Measurements from ENCODE around the gene PLA2G2D.

Gene PLA2G2D

DNA sequence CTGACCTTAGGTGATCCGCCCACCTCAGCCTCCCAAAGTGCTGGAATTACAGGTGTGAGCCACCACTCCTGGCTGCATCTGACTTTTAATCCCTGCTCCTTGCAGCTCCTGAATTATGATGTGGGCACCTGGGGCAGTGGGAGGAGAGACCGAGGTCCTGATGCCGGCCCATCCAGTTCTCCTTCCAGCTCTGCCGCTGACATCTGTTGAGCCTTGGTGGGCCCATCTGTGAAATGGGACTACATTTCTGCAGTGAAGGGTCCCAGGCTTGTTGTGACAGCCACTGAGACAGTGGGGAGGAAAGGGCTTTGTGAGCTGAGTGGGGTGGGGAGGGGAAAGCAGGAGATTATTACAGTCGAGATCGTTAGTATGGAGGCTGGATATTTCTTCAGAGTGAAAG, 31.6 kb upstream of the PLA2G2D start:
- no peak overlapping the region for H3K4me3 ChIP-seq (ENCODE audit: low read depth, low read length)
- DNase-seq (ENCODE audit: low read depth) = no peak
- no peak for TF ChIP-seq CTCF (IDR thresholded peaks at IDR 0.05; ENCODE audit: control insufficient read depth, extremely low read depth, insufficient read depth)

GRCh38 chr1:20150326-20150705, 31.0 kb upstream of the PLA2G2D start:
- no peak overlapping the region for H3K4me3 ChIP-seq (ENCODE audit: low read depth, low read length)
- TF ChIP-seq CTCF (IDR thresholded peaks at IDR 0.05; ENCODE audit: control insufficient read depth, extremely low read depth, insufficient read depth) = no peak
- DNase-seq (ENCODE audit: low read depth) = no peak

- no peak for TF ChIP-seq CTCF (IDR thresholded peaks at IDR 0.05; ENCODE audit: control insufficient read depth, extremely low read depth, insufficient read depth)
- no peak overlapping the region for H3K4me3 ChIP-seq (ENCODE audit: low read depth, low read length)
- DNase-seq (ENCODE audit: low read depth) = no peak
These were observed 30.4 kb upstream of the PLA2G2D start for GRCh38 chr1:20149601-20150325.

DNA sequence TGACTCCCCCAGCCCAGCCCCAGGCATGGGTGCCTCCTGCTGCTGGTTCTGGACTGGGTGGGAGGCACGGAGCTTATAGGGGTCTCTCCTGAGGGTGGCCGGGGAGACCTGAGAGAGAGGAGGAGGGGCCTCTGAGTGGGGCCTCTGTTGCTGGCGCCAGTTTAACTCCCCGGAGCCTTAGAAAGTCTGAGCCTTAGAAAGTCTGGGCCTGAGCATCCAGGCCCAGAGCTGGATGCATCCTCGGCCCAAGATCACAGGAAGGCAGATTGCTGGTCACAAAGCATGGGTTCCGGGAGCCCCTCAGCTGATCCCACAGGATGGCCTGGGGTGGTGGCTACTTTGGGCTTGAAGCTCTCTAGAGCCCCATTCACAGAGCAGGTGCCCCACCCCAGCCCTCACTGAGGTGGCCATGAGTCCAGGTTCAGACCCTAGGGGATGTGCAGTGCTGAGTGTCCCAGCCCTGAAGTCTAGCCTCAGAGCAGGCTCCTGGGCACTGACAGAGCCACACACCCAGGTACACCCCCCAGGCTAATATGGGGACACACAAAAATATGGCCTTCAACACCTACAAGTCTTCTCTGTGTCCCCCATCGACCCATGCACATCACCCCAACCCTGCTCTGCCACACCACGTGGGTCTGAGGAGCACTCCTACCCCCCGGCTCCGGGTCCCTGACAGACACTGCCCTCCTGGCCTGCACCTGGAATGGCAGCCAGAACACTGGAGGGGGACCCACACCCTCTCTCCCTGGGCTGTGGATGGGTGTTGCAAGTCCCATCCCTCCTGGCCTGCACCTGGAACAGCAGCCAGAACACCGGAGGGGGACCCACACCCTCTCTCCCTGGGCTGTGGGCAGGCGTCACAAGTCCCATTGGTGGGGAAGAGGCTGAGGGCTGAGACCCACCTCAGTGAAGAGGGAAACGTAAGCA, 29.5 kb upstream of the PLA2G2D start:
- DNase-seq (ENCODE audit: low read depth) = no peak
- H3K4me3 ChIP-seq (ENCODE audit: low read depth, low read length) = no peak overlapping the region
- no peak for TF ChIP-seq CTCF (IDR thresholded peaks at IDR 0.05; ENCODE audit: control insufficient read depth, extremely low read depth, insufficient read depth)

DNA sequence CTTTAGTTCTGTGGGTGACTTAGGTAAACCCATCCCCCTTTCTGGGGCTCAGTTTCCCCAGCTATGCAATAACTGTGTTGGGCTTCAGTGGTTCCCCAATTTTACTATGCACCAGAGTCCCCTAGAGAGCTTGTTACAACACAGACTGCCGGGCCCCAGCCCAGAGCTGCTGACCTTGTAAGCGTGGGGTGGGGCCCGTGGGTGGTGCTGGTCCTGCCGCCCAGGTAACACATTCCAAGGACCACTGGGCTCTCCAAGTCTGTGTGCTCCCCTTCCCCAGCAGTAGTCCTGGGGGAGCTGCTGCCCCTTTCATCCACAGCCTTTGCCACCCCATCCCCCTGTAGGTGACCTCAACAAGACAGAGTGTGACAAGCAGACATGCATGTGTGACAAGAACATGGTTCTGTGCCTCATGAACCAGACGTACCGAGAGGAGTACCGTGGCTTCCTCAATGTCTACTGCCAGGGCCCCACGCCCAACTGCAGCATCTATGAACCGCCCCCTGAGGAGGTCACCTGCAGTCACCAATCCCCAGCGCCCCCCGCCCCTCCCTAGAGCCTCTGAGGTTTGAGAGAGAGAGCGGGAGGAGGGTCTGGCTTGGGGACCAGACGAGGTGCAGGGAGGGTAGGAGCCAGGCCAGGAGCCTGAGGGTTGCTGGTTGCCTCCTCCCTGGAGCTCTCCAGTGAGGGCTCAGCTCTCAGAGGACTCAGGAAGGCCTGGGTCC, 28.7 kb upstream of the PLA2G2D start:
- no peak for DNase-seq (ENCODE audit: low read depth)
- no peak for TF ChIP-seq CTCF (IDR thresholded peaks at IDR 0.05; ENCODE audit: control insufficient read depth, extremely low read depth, insufficient read depth)
- H3K4me3 ChIP-seq (ENCODE audit: low read depth, low read length) = no peak overlapping the region

GRCh38 chr1:20143734-20144565, 24.6 kb upstream of the PLA2G2D start:
- TF ChIP-seq CTCF (IDR thresholded peaks at IDR 0.05; ENCODE audit: control insufficient read depth, extremely low read depth, insufficient read depth) = no peak
- H3K4me3 ChIP-seq (ENCODE audit: low read depth, low read length) = no peak overlapping the region
- no peak for DNase-seq (ENCODE audit: low read depth)
